Measurements from ENCODE around the gene SLC12A7.
"Not testable (repeated sequence)": the region's sequence is repeated elsewhere in the genome, so short reads cannot be mapped to it uniquely, and the experiment has no call there.

SLC12A7 gene

DNA sequence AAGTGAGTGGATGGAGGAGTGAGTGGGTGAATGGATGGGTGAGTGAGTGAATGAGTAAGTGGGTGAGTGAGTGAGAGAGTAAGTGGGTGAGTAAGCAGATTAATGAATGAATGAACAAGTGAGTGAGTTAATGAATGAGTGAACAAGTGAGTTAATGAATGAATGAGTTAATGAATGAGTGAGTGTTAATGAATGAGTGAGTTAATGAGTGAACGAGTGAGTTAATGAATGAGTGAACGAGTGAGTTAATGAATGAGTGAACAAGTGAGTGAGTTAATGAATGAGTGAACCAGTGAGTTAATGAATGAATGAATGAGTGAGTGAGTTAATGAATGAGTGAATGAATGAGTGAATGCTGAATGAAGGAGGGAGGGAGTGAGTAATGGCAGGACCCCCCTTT is 76.9 kb downstream of the SLC12A7 start:
- no peak for DNase-seq (ENCODE audit: low read depth)

DNA sequence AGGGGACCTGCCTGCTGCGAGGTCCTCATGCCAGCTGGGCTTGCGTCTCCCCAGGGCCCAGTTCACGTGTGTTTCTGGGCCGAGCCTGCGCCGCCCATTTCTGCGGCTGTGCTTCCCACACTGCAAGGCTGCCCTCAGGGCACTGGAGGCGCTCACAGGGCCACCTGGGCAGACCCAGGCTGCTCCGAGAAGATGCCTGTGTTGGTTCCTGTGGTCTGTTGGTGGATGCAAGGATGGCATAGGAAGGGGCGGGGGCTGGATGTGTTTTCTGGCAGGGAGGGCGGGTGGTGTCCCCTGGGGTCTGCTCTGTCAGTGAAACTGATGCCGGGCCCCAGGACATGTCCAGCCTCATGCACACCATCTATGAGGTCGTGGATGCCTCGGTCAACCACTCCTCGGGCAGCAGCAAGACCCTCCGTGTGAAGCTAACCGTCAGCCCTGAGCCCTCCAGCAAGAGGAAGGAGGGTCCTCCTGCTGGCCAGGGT is 77.4 kb downstream of the SLC12A7 start:
- DNase-seq (ENCODE audit: low read depth): no peak

DNA sequence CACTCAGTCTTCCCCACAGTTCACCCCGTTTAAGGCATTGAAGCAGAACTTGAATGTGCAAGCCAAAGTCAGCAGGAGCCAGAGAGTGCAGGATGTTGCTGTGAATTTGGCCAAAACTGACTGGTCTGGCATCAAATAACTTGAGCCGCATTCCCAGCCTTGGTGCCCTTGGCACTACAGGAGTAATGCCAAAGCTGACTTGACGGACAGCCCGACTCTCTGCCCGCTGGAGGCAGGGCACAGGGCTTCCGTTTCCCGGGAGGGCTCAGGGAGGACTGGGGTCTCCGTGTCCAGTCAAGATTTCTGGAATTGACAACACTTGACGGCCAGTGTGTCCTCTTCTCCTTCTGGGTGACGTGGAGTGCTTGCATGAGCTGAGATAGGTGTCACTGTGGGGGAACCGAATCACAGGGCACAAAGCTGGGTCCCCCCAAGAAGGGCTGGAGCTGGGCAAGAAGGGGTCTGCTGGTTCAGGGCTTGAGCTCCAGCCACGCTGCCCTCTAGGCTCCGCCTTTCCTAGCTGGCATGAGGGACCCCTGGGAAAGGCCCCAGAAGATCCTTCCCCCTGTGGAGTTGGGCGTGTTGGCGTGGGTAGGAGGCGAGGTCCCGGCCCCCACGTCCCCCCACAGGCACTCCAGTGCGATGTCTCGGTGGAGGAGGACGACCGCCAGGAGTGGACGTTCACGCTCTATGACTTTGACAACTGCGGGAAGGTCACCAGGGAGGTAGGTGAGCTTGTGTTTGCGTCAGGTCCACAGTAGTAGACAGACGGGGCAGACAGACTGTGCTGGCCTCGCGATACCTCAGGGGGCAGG is 78.0 kb downstream of the SLC12A7 start:
- no peak for DNase-seq (ENCODE audit: low read depth)

DNA sequence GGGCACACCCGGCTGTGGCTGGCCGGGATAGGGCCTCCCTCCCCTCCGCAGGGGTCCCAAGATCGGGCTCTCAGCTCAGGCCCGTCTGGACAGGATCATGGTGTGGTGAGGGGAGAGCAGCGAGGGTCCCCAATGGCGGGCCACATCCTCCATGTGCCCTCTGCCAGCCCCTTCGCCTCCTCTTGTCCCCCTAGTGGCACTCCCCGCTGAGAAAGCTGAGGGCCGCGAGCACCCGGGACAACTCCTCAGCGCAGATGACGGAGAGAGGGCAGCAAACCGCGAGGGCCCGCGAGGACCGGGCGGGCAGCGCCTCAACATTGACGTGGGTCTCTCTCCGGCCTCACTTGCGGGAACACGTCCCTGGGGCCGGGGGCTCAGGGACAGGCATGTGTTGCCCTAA is 78.7 kb downstream of the SLC12A7 start:
- no peak for DNase-seq (ENCODE audit: low read depth)

DNA sequence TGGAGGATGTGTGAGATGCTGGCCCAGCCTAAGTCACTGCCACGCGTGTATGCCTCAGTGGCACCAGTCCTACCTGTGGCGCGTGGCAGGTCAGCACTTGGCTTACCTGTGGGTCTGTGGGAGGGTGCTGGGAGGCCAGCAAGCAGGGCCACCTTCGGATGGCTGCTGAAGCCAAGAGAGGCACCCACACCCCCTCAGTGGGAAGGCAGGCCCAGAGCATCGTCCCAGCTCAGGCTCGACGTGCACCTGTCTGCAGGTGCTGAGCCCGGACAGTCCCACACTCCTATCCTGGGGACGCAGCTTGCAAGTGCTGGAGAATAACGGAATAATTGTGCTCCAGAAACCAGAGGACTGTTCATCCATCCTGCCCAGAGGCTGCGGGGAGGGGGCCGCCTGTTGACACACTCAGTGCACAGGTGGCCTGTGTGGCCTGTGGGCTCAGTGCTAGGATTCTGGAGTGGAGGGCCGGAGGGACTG is 79.3 kb downstream of the SLC12A7 start:
- no peak for DNase-seq (ENCODE audit: low read depth)

DNA sequence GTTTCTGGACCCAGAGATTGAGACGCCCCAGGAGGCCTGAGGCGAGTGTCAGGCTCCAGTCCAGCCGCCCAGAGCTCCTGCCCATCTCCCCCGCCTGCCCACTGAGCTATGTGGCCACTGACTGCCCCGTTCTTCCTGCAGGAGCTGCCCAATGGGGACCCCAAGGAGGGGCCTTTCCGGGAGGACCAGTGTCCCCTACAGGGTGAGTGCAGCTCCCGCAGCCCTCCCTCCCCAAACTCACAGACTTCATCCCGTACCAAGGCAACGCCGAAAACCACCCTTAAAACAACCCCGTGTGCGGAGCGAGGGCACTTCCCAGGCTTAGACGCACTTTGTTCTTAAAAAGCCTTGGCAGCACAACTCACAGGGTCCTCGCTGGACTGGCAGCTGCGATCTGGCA is 79.9 kb downstream of the SLC12A7 start:
- no peak for DNase-seq (ENCODE audit: low read depth)

DNA sequence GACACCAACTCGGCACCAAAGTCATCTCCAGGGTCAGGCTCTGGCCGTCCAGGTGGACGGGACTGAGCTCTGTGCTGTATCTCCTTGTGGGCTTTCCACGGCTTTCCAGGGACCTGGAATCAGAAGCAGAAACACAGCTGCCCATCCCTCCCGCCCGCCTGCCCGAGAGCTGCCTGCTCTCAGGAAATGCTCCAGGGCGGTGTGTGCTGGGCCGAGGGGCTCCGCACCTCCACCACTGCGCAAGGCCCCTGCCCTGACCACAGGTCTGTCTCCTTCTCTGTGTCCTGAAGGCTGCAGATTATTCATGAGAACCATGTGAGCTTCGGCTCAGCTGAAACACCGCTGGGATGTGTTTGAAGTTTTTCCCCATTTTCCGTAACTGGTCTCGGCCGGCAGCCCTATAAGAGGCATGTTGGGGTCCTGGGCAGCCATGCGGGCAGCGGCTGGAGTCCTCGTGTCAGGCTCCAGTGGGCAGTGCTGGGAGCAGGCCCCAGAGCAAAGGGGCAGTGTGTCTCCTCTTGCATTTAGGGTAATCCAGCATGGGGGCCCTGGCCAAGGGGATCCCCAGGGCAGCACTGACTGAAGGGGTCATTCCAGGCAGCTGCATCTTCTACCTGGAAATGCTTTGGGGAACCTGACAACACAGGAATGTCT is 80.4 kb downstream of the SLC12A7 start:
- DNase-seq (ENCODE audit: low read depth): no peak

DNA sequence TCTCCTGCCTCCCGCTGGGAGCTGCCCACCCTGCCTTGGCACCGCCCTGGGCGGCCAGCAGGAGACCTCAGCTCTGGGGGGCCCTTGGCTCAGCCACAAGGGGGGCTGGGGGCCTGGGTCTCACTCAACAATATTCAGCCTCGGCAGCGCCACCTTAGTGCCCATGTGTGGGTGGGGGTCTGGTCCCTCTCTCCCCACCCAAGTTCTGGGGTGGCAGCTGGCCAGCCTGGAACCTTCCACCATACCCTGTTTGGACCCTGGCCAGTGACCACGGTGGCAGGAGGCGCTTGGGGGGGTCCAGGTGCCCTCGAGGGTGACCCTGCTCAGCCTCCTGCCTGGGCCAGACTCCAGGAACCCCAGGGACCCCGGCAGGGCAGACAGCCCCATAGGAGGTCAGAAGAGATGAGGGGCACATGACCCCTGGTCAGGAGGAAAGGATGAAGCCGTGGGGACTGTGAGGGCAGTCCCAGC is 81.0 kb downstream of the SLC12A7 start:
- DNase-seq (ENCODE audit: low read depth): no peak

DNA sequence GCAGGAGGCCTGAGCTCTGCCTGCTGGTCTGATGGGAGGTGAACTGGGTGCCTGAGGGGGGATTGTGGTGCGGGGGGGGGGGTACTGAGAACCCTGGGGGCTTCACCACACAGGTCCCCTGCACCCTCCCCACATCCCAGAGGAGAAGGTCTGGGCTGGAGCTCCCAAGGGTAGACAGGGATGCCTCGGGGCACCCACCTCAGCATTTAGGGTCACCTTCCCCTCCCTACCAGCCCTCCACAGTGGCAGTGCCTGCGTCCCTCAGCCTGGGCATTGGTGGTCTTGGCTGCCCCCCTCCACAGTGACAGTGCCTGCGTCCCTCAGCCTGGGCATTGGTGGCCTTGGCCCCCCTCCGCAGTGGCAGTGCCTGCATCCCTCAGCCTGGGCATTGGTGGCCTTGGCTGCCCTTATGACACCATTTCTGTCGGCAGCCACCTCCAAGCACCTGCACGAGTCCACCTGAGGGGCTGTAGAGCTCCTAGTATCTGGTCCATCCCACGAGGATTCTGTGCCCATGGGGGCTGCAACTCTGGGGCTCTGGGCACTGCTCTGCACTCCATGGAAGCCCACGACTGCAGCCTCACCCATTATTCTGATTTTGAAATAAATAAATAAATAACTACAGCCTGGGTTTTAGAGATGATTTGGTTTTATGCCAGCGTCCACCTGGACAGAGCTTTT is 81.8 kb downstream of the SLC12A7 start:
- DNase-seq (ENCODE audit: low read depth): no peak

DNA sequence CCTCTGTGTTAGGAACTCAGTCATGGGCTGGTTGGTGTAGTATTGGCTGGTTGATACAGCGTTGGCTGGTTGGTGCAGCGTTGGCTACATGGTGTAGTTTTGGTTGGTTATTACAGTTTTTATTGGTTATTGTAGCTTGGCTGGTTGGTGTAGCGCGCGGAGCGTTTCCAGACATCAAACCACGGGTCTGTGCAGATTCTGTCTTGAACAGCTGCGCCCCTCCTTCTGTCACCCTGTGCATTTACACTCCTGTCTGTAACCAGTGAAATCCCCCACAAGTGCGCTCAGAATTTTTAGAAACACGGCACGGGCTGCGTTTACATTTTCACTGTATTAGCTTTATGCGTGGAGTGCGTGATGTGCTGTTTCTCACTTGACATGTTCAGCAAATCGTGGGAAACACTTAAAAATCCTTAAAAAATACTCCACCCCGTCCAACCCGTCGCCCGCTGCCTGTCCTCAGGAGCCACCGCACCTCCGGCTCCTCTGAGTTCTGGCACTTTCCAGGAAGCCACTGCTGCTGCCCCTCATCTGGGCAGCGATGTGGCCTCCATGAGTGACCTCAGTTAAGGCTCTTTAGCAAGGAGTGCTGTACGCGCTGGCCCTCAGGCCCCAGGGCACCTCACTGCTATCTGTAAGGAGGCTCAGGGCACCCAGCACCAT is 82.5 kb downstream of the SLC12A7 start:
- DNase-seq (ENCODE audit: low read depth): no peak

DNA sequence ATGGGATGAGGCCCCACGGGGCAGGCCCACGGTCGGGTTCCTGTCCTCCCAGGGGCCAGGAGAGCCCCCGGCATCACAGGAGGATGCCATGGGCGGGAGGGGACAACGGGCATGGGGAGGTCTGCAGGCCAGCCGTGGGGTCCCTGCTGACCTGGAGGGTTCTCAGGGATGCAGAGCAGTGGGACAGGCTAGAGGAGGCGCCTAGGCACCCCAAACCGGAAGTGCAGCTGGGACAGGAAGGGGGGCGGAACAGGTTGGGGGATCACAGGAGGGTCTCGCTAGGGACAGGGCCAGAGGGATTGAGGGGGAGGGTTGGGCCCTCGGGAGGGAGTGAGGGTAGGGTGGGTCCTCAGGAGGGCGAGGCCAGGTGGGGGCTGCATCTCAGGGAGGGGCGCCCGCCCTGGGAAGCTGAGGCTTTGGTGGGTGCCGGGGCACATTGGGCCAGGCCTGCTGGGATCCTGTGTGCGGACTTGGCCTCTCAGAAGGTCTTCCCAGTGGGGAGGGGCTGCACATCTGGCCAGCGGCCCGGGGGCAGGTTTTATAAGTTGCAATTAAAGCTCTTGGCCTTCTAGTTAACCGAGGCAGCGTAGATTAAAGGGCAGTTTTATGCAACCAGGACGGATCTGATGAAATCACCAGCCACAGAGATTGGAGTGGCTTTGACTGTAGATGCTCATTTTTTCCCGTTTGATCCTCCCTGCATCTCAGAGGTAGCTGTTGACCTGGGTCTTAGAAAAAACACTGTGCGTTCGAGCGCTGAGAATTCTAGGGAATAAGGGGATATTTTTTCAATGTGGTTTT is 83.2 kb downstream of the SLC12A7 start:
- no peak for DNase-seq (ENCODE audit: low read depth)

DNA sequence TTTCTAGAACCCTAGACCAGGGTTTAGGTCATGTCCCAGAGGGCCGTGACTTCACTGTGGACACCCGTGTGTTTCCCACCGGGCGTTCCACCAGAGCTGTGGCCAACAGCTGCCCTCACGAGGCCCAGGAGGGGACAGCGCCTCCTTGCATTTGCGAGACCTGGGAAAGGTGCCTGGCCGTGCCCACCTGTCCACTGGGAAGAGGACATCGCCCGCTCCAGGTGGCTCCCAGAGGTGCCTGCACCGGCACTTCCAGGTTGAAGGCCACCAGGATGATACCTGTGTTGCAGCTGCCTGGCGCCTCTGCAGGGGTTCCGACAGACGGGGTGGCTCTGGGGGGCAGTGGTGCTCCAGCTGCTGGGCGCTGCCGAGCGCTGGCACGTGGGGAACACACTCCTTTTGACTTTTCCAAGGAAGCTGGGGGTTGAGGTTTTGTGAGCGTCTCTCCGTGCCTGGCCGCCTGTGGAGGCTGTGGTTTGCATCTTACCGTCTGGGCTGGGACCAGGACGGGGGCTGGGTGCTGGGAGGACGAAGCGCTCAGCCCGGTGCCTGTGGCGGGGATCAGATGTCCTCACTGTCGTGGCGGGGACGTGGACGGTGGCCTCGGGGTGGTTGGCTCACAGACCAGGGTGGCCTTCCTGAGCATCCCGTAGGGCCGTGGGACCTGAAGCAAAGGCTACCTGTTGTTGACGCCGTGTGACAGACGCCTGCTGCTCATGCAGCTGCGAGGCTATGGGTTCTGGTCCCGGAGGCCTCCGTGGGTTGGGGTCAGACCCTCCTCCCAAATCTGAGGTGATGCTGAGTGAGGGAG is 84.0 kb downstream of the SLC12A7 start:
- DNase-seq (ENCODE audit: low read depth): no peak

DNA sequence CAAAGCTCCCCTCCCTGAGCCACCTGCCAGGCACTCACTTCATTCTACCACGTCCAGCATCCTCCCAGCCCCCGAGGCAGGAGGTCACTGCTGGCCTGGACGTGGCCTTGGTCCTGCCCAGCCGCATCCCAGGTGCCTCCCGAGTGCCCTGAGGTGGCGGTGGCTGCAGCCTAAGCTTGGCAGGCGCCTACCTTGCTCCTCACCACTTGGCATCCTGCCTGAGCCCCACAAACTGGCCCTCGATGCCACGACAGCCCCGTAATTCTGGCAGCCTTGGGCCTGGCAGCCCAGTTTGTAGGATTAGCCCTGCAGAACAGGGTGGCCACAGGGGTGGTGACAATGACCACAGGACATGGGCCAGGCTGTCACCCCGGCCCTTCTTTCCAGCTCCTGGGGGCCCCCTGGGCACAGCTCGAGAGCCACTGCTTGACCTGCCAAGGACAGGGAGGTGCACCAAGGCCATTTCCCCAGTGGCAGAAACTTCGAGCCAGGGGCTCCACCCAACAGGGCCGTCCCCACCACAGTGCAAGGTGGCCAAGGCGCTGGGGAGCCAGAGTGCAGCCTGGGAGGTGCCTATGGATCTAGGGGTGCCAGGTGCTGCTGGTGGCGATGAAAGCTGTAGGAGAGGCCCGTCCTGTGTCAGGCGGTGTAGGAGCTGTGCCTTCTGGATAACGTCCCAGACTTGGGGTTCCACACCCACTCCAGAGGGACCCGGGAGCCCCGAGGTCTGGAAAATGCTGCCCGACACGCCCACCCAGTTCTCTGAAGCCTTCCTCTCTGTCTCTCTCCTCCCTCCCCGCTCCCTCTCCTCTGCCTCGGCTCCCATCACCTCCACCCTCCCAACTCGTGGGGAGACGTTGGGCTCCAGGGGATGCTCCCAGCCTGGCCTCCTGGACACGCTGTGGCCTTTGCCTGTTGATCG is 84.9 kb downstream of the SLC12A7 start:
- DNase-seq (ENCODE audit: low read depth): no peak

DNA sequence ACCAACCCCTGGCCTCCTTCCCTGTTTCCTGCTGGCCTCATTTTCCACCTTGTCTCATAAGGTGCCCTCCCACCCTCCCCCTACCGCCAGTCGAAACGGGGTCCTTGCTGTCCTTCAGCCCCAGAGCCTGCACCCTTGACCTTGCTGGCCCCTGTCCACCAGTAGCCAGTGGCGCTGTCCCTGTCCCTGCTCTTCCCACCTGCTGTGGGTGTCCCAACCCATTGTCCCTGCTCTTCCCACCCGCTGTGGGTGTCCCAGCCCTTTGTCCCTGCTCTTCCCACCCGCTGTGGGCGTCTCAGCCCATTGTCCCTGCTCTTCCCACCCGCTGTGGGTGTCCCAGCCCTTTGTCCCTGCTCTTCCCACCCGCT is 89.9 kb downstream of the SLC12A7 start:
- DNase-seq (ENCODE audit: low read depth): not testable (repeated sequence)

DNA sequence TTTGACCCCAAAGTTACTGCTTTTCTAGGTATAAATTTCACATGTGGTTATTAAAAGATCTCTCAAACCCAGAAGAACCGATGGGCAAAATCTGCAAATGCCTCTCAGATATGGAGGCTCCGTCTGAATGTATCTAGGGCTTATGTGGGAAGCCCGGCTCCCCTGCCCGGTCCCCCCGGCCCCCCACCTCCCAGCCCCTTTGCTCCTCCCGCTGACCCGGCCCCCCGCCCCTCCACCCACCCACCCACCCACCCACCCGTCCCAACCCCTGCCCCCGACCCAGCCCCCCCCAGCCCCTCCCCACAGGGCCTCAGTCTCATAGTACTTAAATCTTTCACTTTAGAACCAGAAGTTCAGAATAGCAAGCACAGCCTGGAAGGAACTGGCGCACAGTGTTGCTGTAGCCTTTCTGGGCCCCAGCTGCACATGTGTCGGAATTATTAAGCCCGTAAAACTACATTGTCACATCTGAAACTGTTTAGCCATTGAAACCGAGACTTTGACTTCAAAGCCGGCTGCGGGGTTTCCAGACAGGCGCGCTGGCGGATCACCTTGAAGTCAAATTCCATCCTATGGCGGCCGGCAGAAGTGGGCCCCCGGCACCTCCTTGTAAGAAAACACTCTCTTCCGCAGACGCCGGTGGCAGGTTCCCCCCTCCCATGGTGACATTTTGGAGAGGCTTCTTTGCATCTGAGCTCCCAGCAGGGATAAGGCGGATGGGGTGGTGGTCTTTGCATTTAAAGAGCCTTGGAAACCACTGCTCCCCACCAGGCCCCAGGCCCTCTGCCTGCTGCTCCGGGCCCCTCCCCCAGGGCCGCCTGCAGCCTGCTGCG is 90.5 kb downstream of the SLC12A7 start:
- no peak for DNase-seq (ENCODE audit: low read depth)

DNA sequence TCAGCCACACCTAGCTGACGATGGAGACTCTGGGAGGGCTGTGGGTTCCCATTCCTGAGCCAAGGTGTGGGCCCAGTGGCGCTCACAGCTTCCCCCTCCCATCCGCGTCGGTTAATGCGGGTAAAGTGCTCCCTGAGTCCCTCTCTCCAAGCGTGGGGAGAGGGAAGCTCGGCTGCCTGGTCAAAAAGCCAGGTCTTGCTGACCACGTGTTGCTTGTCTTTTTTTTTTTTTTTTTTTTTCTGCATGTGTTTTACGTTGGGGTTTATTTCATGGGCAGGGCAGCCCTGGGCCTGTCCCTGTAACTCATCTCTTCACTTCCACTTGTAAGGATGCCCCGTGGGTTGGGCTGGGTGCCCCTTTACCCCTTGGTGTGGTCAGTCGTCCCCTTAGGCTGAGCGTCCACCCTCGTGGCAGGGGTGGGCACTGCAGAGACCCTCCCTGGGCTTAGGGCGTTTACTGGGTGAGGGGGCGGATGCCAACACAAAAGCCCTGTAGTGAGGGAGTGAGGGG is 91.4 kb downstream of the SLC12A7 start:
- DNase-seq (ENCODE audit: low read depth): no peak

DNA sequence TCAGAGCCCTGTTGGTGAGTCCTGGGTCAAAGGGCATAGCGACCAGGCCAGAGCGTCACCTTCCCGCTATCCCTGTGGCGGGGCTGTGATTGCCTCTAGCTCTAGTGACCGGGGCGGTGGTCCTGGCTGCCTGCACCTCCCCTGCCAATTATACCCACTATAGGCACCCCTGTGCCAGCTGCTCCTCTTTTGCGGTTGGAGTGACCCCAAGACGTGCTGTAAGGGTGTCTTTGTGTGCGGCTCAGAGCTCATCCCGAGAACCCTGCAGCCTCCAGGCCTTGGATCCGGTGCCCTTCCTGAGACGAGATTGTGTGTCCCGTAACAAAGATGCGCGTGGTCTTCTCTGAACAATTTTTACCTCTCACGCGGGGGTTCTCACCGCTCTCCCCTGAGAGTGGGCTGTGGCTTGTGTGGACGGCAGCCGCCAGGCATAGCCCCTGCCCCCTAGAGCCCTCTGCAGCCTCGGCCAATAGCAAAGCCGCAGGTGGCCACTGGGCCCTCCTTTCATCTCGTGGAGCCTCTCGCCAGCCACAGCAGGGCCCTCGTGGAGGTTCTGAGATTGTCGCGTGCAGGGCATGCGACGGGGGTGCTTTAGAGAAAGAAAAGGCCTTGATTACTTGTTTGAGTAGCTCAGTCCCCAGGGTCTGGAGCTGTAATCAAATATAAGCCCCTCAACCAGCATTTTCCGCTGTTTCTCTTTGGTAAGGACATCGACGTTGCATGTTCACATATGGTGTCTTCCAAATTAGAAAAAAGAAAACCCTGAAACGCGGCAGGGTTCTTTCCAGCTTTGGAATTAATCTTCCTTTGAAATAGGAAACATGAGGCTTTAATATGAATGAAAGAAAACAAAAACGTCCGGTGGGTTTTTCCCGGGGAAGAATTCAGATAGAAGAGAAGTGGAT is 92.6 kb downstream of the SLC12A7 start:
- DNase-seq (ENCODE audit: low read depth): no peak

All from T follicular helper cell (primary cell).